GM19438 (cell line): ENCODE measurements around the gene RPL39L.

Experiments
- ATAC-seq: cut with Tn5 transposase; IDR thresholded peaks from one replicate; pipeline ENCODE4 v1.9.1; 2021; ENCODE audit warnings: low read depth; ENCODE audit not compliant: unreplicated experiment

RPL39L gene

GRCh38 chr3:187102073-187102634, 37.1 kb downstream of the RPL39L start:
- ATAC-seq: no peak

- no peak for ATAC-seq
These were observed 37.9 kb downstream of the RPL39L start for GRCh38 chr3:187101184-187102072.

GRCh38 chr3:187098923-187099512, 40.3 kb downstream of the RPL39L start:
- ATAC-seq: no peak

- no peak for ATAC-seq
These were observed 46.0 kb downstream of the RPL39L start for GRCh38 chr3:187093320-187093719.

DNA sequence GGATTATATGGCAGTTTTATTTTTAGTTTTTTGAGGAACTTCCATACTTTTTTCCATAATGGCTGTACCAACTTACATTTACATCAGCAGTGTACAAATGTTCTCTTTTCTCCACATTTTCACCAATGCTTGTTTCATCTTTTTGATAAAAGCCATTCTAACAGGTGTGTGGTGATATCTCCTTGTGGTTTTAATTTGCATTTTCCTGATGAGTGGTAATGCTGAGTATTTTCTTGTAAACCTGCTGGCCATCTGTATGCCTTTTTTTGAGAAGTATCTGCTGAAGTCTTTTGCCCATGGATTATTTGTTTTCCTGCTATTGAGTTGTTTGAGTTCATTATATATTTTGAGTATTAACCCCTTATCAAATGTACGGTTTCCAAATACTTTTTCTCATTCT, 50.6 kb downstream of the RPL39L start:
- ATAC-seq: no peak

- ATAC-seq: no peak
These were observed 52.5 kb downstream of the RPL39L start for GRCh38 chr3:187086831-187087230.

DNA sequence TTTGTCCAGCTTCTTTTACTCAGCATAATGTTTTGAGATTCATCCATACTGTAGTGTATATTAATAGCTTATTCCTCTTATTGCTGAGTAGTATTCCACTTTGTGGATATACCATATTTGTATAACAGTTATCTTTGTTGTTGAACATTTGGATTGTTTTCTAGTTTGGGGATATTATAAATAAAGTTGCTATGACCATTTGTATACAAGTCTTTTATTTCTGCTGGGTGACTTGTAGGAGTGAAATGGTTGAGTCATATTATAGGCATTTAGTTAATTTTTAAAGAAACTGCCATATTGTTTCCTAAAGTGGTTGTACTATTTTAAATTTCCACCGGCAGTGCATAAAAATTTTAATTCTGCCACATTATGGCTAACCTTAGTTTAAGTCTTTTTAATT, 53.4 kb downstream of the RPL39L start:
- no peak for ATAC-seq

DNA sequence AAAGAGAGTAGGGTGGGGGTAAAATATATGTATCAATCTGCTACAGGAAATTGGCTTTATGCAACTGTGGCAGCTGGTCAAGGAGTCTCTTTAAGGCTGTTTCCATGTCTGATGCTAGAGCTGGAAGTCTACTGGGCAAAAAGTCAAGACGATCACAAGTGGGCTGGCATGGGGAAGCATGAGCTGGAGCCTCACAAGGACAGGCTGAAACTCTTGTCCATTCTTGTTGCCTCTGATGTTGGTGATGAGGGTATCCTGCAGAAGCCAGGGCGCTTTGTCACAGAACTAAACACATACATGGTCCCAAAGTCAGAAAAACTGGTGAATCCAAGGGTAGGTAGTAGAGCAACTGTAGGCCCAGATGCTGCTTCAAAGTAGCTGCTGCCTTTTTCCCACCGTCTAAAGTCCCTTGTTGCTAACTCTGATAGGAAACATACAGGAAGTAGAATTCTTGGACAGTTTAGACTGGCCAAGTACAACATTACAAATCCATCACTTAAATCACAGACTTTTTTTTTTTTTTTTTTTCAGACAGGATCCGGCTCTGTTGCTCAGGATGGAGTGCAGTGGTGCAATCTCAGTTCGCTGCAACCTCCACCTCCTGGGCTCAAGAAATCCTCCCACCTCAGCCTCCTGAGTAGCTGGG, 54.2 kb downstream of the RPL39L start:
- no peak for ATAC-seq

DNA sequence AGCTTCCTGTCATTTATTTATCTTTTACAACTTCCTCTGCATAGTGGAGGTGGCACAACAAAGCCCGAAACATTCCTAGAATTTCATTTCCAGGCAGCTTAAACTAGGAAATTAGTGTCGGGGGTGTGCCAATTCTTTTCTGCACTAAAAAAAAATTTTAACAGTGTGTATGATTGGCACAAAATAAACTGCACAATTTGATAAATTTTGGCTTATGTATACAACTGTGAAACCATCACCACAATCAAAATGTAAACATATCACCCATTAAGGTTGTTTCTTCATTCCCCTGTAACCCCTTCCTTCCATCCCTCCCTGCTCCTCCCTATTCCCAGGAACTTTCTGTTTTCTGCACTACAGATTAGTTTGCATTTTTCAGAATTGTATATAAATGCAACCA, 54.7 kb downstream of the RPL39L start:
- ATAC-seq: no peak

DNA sequence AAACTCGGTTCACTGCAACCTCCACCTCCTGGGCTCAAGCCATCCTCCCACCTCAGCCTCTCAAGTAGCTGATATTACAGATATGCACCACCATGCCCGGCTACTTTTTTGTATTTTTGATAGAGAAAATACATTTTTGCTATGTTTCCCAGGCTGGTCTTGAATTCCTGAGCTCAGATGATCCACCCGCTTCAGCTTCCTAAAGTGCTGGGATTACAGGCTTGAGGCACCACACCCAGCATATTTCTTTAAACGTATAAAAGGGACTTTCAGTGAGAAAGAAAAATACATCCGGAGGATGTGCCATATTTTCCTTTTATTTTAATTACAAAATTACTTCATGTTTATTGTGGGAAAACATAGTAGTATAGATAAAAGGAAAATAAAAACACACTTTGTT, 55.2 kb downstream of the RPL39L start:
- no peak for ATAC-seq

DNA sequence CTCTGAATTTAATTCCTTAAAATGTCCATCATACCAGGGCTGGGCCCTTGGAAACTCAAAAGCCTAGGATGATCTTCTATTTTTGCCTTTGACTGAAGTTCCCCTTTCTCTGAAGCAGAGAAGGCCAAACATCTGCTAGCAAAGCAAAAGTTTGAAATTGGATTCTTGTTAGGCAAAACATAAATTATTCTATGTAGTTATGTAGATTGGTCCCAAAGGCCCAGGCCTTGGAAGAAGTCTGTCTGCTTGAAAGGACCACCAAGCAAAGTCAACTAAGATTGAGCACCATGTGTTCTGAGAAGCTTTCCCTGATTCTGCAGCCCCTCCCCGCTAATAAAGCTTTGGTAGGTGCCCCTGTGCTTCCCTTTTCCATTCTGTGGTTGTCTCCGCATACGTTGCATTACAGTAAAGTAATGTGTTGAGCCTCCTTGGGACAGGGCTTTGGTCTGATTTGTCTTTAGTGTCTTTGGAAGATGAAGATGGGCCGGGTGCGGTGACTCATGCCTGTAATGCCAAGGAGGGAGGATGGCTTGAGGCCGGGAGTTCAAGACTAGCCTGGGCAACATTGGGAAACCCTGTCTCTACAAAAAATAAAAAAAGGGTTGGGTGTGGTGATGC, 56.4 kb downstream of the RPL39L start:
- no peak for ATAC-seq

- no peak for ATAC-seq
These were observed 58.4 kb downstream of the RPL39L start for GRCh38 chr3:187080799-187081450.

DNA sequence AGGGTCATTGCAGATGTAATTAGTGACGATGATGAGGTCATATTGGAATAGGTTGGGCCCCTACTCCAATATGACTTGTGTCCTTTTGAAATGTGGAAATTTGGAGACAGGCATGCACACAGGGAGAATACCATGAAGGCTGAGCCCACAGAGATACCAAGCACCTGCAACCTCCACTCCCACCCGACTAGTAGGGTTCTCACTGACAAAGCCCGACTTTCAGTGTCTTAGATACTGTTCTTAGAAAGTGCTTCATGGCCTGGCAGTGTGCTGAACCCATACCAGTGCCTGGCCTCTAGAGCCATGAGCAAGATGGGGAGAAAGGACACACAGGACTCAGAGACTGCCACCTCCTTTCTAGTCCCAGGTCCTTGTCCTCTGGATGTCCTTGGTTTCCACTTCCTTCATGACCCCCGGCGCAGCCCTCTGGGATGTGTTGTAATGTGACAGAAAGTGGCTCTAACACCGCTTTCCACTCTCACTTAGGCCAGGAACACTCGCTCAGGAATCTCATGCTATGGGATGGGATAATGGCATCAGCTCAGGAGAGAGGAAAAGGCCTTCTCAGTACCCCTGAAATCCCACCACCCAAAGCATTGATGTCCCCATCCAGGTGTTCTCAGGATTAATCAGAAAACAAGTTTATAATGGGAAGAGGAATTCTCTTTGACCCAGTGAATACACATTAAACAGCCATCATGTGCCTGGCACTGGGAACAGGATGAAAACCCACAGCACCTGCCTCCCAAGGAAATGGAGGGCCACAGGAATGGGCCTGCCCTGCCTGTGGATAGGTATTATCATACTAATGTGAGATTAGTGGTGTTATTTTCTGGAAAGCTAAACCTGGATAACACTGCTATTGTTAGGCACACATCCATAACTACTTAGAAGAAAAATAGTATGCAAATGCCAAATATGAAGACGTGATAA, 59.9 kb downstream of the RPL39L start:
- no peak for ATAC-seq

DNA sequence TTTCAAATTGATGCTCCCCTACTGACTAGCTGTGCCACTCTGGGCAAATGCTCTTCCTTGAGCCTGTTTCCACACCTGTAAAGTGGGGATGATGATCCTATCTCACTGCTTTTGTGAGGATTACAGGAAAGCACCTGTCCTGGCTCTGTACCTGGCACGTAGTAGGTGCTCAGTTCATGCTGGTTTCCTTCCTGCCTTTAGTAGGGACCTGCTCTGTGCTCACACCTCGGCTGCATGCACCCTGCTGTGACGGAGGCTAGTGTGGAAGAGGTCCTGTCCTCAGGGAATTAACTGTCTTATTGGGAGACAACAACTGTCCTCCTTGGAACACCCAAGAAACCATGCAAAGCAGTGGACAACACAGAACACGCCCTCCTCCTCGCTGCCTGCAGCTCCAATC, 61.8 kb downstream of the RPL39L start:
- no peak for ATAC-seq

DNA sequence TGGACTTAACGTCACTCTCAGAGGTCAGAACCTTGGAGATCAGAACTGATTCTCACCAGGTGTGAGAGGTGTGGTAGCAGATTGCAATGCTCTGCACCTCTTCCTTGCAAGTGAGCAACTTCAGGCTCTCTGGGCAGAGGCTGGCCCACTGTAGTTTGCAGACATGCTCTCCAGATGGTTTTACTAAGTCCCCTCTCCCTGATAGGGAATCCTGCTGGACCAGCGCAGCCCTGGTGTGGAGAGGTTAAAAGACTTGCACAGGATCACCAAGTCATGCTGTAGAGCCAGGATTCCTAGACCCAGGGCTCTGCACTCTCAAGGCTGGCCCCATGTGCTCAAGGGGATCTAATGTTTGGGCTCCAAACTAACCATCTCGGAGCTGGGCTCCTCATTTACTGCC, 62.2 kb downstream of the RPL39L start:
- no peak for ATAC-seq

GRCh38 chr3:187076297-187076696, 63.0 kb downstream of the RPL39L start:
- ATAC-seq: no peak

GRCh38 chr3:187074846-187075245, 64.5 kb downstream of the RPL39L start:
- no peak for ATAC-seq

DNA sequence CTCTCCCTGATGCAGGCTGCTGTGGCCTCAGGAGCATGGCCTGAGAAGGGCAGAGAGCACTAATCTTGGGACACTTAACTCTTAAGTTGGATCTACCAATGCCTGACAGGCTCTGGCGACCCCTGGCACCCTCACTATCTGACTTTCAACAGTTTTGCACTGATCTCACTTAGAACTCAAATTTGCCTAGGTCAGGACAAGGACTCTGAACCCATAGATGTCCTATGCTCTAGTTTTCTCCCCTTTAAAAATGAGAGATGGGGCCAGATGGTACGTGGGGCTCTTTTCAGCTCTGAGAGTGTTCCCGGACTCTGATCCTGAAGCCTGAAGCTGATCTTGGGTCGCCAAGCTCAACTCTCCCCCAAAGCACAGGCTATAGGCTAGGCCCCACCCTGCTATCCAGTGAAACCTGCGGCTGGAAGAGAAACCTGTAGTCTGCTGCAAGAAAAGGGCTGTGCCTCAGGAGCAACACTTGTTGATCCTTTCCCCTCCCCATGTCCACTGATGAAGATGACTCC, 65.7 kb downstream of the RPL39L start:
- ATAC-seq: no peak

DNA sequence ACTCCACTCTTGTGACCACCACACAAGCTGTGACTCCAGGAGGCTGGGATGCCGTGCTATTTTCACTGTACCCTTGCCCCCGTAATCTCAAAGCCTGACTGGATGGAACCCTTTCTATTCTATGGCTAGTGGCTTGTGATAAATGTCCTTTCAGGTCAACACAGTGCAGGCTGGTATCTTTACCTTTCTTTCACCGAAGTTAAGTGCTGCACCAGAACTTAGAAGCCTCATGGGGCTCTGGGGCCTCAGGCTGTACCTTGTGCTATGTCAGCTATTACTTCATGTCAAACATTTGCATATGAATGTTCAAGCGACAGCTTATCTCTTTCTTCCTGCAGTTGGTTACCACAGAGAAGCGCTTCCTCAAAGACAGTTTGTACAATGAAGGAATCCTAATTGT, 66.8 kb downstream of the RPL39L start:
- no peak for ATAC-seq
